Peyer's patch (tissue), 4 donors: ENCODE results near the gene CPSF4L.

Source experiments
- CTCF ChIP-seq, 6 experiments: fragments of 450-650 bp in 4 of 6; fragments of 200-600 bp in 2 of 6; sonication (generic) in 1 of 6; IDR thresholded peaks; one replicate each; pipeline ENCODE4 v1.5.1; 2017 to 2019; ENCODE audit warnings: antibody characterized with exemption in 6 of 6, mild to moderate bottlenecking in 3 of 6, moderate library complexity in 1 of 6
- POLR2A ChIP-seq, 2 donors: fragments of 450-650 bp; IDR thresholded peaks; one replicate each; pipeline ENCODE4 v1.5.1; 2017; ENCODE audit warnings: antibody characterized with exemption in 2 of 2, mild to moderate bottlenecking in 2 of 2, moderate library complexity in 2 of 2

DNA sequence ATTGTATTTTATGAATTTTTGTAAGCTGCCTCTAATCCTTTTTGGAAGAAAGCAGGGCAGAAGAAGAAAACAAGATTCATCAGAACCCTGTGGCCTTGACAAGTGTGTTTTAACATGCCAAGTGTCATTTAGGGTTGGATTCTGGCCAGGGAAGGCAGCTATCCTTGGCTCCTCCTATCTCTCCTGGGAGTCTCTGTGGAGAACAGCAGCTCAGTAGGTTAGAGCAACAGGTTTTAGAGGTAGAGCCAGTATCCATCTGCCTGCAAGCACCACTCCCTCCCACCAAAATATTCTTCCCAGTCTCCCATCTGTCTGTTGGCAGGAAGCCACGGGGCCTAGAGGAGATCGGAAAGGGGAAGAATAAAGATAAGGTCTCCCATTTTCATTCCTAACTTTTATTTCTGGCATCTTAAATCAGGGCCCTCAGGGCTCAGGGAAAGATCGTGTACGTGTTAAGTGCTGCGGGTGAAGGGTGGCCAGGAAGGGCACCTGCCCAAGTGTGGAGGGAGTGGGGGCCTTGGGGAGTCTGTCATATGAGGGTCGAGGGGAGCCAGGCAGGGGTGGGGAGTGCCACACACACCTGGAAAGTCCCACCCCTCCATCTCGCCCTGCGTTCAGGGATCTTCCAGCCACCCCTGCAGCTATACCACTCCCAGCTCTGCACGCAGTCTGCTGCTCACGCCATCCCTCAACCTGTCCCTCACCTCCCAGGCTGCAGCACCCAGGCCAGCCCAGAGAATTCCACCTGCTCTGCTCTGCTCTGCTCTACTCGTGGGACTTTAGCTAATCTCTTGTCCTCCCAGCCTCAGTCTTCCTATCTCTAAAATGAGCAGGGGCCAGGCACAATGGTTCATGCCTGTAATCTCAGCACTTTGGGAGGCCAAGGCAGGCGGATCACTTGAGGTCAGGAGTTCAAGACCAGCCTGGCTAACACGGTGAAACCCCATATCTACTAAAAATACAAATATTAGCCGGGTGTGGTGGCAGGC is 17.1 kb upstream of the CPSF4L start:
- TF ChIP-seq CTCF (IDR thresholded peaks at IDR 0.05), result no peak
- TF ChIP-seq POLR2A (IDR thresholded peaks at IDR 0.05), result no peak
